HTR-8/SVneo (cell line): ENCODE data around the gene PLCB4.

Source experiments
- DNase-seq: peaks from one replicate; pipeline ENCODE4 v3.0.0; 2011; ENCODE audit warnings: low spot score, mixed read lengths; ENCODE audit not compliant: insufficient read length
- FAIRE-seq: peaks from 2 replicates; lab custom pipeline; 2011; peaks lifted over from hg19 to GRCh38; lab: Jason Lieb, UNC

Gene PLCB4

DNA sequence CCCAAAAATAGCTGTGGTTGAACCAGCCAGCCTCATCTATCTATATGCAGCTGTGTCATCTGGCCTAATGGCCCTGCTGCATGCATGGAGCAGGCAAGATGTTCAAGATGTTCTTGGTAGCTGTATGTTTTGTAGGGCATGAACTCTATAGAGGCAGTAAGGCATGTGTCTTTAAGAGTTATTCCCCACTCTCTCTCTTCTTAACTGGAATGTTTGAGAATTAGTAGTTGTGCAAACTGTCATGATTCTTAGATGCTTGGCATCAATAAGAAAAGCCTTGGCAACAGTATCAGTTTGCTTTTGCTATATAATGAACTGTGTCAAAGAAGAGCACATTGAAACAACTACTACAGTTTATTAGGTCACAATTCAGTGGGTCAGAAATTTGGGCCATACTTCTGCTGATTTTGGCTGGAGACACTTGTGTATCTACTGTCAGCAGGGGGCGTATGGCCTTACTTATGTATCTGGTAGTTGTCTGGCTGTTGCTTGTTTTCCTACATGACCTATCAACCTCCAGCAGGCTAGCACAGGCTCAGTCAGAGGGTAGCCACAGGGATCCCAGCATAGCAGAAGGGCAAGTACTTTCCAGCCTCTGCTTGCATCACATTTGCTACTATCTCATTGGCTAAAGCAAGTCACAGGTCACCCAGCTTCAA lies 389.4 kb downstream of the PLCB4 start:
- DNase-seq (no peak), FAIRE-seq (no peak)

DNA sequence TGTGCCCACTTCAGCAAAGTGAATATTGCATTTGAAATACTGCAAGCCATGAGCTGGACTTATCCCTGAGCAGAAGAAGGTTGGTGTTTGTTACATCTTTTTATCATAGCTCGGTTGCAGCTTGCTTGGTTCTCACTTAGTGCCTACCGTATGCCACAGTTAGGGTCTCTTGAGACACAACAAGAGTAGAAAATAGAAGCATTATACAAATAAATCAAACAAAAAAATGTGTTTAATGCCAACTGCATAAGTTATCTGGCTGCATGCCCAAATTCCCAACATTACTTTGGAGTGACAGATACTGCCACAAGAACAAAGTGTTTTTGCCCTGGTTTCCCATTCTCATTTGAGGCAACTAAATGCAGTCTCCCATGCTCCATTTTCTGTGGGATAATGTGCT lies 391.6 kb downstream of the PLCB4 start:
- DNase-seq (peak; percentile 32), FAIRE-seq (no peak)

DNA sequence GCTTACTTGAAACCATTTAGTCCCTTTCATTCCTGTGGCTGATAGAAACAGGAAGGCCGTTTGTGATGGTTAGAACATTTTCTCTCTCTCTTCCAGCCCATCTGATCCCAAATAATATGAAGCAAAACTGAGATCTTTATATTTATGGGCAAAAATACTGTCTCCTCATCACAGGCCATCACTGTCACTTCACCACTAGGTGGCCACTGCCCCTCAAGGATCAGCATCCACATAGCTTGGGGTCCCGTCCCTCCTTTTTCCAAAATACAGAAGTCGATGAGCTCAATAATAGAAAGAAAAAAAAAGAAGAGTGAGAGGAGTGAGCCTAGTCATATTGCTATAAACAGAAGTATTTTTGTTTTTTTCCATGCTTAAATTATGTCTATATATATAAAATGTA lies 399.1 kb downstream of the PLCB4 start:
- no peak for DNase-seq
- FAIRE-seq: no peak

DNA sequence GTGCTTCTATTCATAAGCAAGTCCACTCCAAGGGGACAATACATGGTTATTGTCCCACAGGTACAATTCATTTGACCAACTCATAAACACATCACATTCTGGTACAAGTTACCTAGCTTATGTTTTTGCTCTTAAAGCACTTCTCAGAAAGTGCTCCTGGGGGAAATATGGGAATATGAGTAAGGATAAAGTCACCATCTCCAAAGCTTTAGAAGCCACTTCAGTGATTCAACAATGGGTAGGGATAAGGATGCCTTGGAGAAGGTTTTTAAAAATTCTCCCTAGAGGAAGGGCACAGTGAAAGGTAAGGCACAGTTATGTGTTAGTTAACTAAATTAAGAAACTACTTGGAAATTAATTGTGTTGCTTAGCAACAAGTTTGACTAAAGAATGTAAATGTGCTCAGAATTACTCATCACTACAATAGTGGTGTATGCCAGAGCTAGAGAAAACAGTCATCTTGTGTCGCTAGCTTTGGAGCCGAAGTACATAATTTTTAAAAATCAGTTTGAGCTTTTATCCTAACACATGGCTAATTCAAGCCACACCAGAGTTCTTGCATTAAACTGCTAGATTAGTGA lies 406.0 kb downstream of the PLCB4 start:
- FAIRE-seq (no peak), DNase-seq (no peak)

DNA sequence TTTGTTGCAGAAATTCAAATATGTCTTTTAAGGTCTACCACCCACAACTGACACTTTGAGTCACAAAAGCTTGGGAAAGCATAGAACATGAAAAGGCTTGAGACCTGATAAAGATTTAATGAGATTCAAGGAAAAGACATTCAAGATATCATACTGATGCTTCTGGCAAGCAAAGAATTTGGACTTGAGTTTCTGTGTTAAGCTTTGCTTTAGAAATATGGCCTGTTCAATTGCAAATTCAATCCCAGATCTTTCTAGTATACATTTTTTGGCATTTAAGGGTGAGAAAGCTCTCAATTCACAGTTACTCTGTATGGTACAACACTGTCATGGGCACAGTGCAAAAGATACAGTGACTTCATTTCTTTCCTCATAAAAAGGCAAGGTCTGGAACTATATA lies 406.6 kb downstream of the PLCB4 start:
- no peak for FAIRE-seq
- DNase-seq: no peak

DNA sequence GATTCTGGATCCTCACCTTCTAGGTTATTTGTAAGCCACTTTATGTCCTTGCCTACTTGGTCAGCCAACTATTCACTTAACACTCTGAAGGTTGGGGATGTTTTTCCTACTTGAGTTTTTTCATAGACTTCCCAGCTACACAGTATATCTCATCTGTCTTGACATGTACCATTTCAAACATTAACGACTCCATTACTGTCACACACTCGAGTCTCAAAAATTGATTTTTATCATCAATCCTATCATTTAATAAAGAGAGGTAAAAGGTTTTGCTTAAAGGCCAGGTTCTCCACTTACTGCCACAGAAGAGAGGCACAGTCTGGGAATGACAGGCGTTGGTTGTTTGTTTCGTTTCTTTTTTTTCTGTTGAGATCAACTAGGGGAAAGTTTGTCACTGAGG lies 407.3 kb downstream of the PLCB4 start:
- FAIRE-seq: no peak
- DNase-seq: no peak

GRCh38 chr20:9476637-9477036 lies 407.8 kb downstream of the PLCB4 start:
- no peak for FAIRE-seq
- DNase-seq: no peak

DNA sequence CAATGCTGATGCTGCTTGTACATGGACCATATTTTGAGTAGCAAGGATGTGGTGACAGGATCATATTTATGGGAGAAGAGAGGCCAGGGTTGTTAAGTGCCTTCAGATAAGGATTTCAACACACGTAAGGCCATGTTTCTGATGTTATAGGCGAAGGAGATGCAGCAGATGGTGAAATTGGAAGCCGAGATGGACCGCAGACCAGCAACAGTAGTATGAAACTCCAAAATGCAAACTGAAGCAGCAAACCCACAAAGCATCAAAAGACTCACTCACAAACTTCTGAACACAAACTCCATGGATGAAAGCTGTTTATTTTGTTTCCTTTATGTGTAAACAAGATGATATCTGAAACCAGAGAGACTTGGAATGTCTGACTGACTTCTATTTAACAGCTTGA lies 409.9 kb downstream of the PLCB4 start:
- peak; percentile 28 for FAIRE-seq
- DNase-seq: no peak

GRCh38 chr20:9480066-9480465 lies 411.2 kb downstream of the PLCB4 start:
- DNase-seq (no peak), FAIRE-seq (no peak)

- no peak for FAIRE-seq
- no peak for DNase-seq
Measured at GRCh38 chr20:9482180-9482579, 413.3 kb downstream of the PLCB4 start.

DNA sequence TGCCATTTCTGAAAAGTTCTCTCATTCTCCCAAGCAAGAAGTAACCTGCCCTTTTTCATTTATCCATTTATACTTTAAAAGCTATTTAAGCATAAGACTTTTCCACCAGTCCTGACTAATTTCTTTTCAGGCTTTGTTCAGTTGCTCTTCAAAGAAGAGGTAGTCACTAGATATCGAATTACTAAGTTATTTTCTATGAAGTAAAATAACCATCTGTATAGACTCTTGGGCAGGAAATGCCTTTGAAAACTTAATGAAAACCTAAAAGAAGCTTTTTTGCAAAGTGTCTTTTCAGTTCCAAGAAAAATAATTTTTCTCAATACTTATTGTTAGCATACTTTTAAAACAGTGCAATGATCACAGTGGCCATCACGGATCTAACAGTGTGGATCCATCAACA lies 414.2 kb downstream of the PLCB4 start:
- FAIRE-seq (no peak), DNase-seq (no peak)

DNA sequence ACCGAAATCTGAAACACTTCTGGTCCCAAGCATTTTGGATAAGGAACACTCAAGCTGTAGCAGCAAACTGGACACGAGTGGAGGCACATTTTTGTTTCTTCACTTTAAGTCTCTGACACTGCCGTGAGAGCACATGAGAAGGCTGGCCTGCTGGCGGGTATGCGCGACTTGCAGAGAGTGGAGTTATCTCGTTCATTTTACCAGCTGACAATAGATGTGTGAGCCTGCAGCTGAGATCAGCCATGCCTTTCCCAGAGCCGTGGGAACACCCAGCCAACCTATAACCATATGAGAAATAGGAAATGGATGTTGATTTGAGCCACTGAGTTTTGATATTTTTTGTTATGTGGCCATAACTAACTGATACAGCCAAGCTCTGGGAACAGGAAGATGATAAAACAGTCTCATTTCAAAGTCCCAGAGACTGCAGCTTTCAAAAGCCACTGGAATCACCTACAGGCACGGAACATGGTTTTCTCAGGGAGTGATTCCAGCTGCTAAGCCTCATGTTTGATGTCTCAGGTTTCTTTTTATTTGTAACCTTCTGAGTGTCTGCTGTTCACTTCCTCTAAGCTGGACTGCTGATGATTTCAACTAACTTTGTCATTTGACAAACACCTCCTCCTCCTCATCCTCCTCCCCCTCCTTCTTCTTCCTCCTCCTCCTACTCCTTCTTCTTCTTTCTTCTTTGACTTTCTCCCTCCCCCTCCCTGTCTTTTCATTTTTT lies 416.9 kb downstream of the PLCB4 start:
- DNase-seq: no peak
- no peak for FAIRE-seq

GRCh38 chr20:9487231-9487630 lies 418.3 kb downstream of the PLCB4 start:
- DNase-seq (no peak), FAIRE-seq (no peak)

GRCh38 chr20:9488063-9488462 lies 419.2 kb downstream of the PLCB4 start:
- FAIRE-seq (no peak), DNase-seq (no peak)

DNA sequence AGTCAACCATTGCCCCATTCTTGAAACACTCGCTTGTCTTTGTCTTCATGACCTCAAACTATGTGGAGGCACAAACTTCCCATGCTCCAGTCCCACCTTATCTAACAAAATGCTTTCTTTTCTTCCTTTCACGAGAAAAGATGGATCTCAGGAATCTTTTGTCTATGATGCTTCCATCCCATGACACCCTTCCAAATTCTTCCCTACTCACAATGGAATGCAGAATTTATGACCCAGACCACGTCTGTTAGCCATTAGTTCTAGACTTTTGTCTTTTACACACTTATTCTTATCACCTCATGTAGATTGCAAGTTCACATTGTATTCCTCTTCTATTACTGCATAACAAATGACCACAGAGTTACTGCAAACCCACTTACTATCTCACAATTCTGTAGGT lies 421.3 kb downstream of the PLCB4 start:
- DNase-seq (no peak), FAIRE-seq (no peak)

- DNase-seq: no peak
- FAIRE-seq: no peak
Measured at GRCh38 chr20:9490631-9491030, 421.7 kb downstream of the PLCB4 start.

DNA sequence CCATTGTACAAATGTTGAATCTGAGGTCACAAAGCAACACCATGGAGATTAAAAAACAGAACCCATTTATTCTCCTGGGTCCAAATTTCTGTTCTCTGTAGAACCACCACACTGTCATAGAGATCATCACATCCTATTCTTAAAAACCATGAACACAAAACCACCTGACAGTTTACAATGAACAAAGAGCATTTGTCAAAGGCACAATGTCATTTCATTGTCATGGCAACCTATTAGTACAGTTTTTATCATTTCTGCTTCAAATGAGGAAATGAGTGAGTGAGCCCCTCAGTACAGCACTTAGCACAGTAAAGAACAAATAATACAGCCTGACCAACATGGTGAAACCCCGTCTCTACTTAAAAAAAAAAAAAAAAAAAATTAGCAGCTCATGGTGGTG lies 422.4 kb downstream of the PLCB4 start:
- FAIRE-seq (no peak), DNase-seq (no peak)

DNA sequence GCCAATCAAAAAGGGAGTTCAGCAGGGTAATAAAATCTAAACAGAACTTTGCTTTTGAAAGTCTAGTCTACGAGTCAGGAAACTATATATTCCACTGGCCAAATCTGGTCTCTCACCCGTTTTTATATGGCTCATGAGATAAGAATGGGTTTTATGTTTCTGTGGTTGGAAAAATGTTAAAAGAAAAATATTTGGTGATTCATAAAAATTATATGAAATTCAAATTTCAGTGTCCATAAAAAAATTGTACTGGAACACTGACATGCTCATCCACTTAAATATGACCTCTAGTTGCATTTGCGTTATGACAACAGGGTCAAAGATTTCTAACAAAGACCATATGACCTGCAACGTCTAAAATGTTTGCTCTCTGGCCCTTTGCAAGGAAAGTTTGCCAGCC lies 423.2 kb downstream of the PLCB4 start:
- FAIRE-seq: no peak

DNA sequence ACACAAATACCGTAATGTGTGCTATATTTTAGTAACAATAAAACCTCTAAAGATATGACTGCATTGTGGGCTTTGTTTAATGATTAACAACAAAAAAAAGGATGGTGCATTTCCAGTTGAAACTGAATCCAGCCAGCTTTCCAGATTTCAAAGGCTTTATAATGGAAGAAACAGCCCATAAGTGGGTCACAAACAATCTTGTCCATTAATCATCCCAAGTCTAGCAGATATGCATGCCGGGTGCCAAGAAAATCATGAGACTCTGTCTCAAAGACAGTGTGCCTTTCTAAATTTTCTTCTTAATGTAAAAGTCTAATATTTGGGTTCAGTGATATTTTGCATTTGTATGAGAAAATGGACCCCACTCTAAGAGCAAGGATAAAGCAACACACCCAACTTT lies 424.9 kb downstream of the PLCB4 start:
- FAIRE-seq (no peak), DNase-seq (no peak)

More for the DNA sequence above, 423.2 kb downstream of the PLCB4 start:
- DNase-seq: no peak

- FAIRE-seq (no peak), DNase-seq (no peak)
Measured at GRCh38 chr20:9495701-9496100, 426.8 kb downstream of the PLCB4 start.

- no peak for FAIRE-seq
- DNase-seq: no peak
Measured at GRCh38 chr20:9496155-9496554, 427.3 kb downstream of the PLCB4 start.

DNA sequence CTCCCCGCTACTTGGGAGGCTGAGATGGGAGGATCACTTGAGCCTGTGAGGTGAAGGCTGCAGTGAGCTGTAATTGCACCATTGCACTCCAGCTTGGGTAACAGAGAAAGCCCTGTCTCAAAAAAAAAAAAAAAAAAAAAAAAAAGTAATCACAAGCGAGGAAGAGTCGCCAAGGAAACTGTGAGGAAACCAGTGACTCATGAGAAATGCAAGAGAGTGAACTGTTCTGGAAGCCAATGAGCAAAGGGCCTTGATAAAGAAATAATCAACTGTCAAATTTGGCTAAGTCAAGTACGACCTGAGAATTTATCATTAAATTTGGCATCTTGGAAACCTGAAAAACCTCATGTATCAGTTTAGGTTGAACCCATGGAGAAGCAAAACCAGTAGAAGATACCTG lies 429.4 kb downstream of the PLCB4 start:
- no peak for DNase-seq
- no peak for FAIRE-seq
